Stimulated activated naive CD8-positive, alpha-beta T cell treated with anti-CD3 and anti-CD28 coated beads, Interleukin-15, amount 100 ng/mL, for 72 hours (primary cell): ENCODE data around the gene PRLH.

Source experiments
- ATAC-seq: fragments of 150-1000 bp; cut with Tn5 transposase; 2 replicates; pipeline ENCODE4 v1.10.0; 2021; ENCODE audit warnings: mild to moderate bottlenecking, moderate library complexity
- DNase-seq, 2 donors: peaks; one replicate each; pipeline ENCODE4 v3.0.0; 2021 to 2022
- H3K27ac Mint-ChIP-seq, 2 donors: one replicate each; pipeline ENCODE4 v1.8.0; 2022; ENCODE audit warnings: mild to moderate bottlenecking in 2 of 2, mixed read lengths in 2 of 2, moderate library complexity in 2 of 2
- H3K27me3 Mint-ChIP-seq: one replicate; pipeline ENCODE4 v1.8.0; 2022; ENCODE audit warnings: mixed read lengths
- H3K4me1 Mint-ChIP-seq: one replicate; pipeline ENCODE4 v1.8.0; 2022; ENCODE audit warnings: mild to moderate bottlenecking, mixed read lengths
- H3K4me3 Mint-ChIP-seq, 2 donors: one replicate each; pipeline ENCODE4 v1.8.0; 2022; ENCODE audit warnings: mild to moderate bottlenecking in 2 of 2, mixed read lengths in 2 of 2, moderate library complexity in 1 of 2
- H3K9me3 Mint-ChIP-seq, 2 donors: one replicate each; pipeline ENCODE4 v1.8.0; 2022; ENCODE audit warnings: mixed read lengths in 2 of 2

Gene PRLH

GRCh38 chr2:237569041-237569440 is 2.7 kb downstream of the PRLH start:
- no peak for ATAC-seq
- Mint-ChIP-seq H3K9me3 (no peaks in the 10 kb centered on the region), H3K4me1 (peaks cover 9% of the 10 kb centered on the region), H3K4me3 (no peak overlapping the region), H3K27ac (no peak overlapping the region), H3K27me3 (no peaks in the 10 kb centered on the region)
- DNase-seq: no peak

GRCh38 chr2:237569896-237570295 is 3.5 kb downstream of the PRLH start:
- H3K4me1 Mint-ChIP-seq: peaks cover 9% of the 10 kb centered on the region
- no peak for DNase-seq
- no peak overlapping the region for H3K27ac Mint-ChIP-seq
- no peak overlapping the region for H3K4me3 Mint-ChIP-seq
- no peaks in the 10 kb centered on the region for H3K27me3 Mint-ChIP-seq
- no peaks in the 10 kb centered on the region for H3K9me3 Mint-ChIP-seq
- no peak for ATAC-seq

GRCh38 chr2:237570776-237571335 is 4.5 kb downstream of the PRLH start:
- no peaks in the 10 kb centered on the region for H3K27me3 Mint-ChIP-seq
- no peaks in the 10 kb centered on the region for H3K9me3 Mint-ChIP-seq
- H3K27ac Mint-ChIP-seq: no peak overlapping the region
- H3K4me1 Mint-ChIP-seq: peaks cover 9% of the 10 kb centered on the region
- H3K4me3 Mint-ChIP-seq: no peak overlapping the region
- ATAC-seq (no peak), DNase-seq (no peak)

GRCh38 chr2:237571551-237571950 is 5.2 kb downstream of the PRLH start:
- Mint-ChIP-seq H3K9me3 (no peaks in the 10 kb centered on the region), H3K27ac (no peak overlapping the region), H3K4me1 (peaks cover 9% of the 10 kb centered on the region), H3K4me3 (no peak overlapping the region), H3K27me3 (no peaks in the 10 kb centered on the region)
- DNase-seq (no peak), ATAC-seq (peak; percentile 3)

- Mint-ChIP-seq H3K27me3 (no peaks in the 10 kb centered on the region), H3K9me3 (no peaks in the 10 kb centered on the region), H3K27ac (no peak overlapping the region)
Measured at GRCh38 chr2:237572021-237572741, 5.8 kb downstream of the PRLH start.

GRCh38 chr2:237572742-237573101 is 6.3 kb downstream of the PRLH start:
- Mint-ChIP-seq H3K4me1 (peaks cover 9% of the 10 kb centered on the region), H3K9me3 (no peaks in the 10 kb centered on the region), H3K4me3 (no peak overlapping the region), H3K27me3 (no peaks in the 10 kb centered on the region), H3K27ac (no peak overlapping the region)
- ATAC-seq (no peak), DNase-seq (no peak)

More at GRCh38 chr2:237572021-237572741, 5.8 kb downstream of the PRLH start:
- peak; percentile 83 to 85 for DNase-seq
- peak; percentile 94 for ATAC-seq
- Mint-ChIP-seq H3K4me3 (no peak overlapping the region), H3K4me1 (peaks cover 9% of the 10 kb centered on the region)

- ATAC-seq: no peak
- Mint-ChIP-seq H3K27ac (no peak overlapping the region), H3K27me3 (no peaks in the 10 kb centered on the region), H3K4me3 (no peak overlapping the region), H3K9me3 (no peaks in the 10 kb centered on the region), H3K4me1 (peaks cover 9% of the 10 kb centered on the region)
- no peak for DNase-seq
Measured at GRCh38 chr2:237573721-237574415, 7.5 kb downstream of the PRLH start.

GRCh38 chr2:237574467-237574866 is 8.1 kb downstream of the PRLH start:
- no peaks in the 10 kb centered on the region for H3K9me3 Mint-ChIP-seq
- no peaks in the 10 kb centered on the region for H3K27me3 Mint-ChIP-seq
- ATAC-seq (no peak), DNase-seq (no peak)
- peaks cover 9% of the 10 kb centered on the region for H3K4me1 Mint-ChIP-seq
- no peak overlapping the region for H3K4me3 Mint-ChIP-seq
- peak overlapping the region; percentile 35 to 90 for H3K27ac Mint-ChIP-seq

- no peaks in the 10 kb centered on the region for H3K9me3 Mint-ChIP-seq
- peaks cover 9% of the 10 kb centered on the region for H3K4me1 Mint-ChIP-seq
- no peak overlapping the region for H3K27ac Mint-ChIP-seq
- ATAC-seq: no peak
- no peak for DNase-seq
- no peak overlapping the region for H3K4me3 Mint-ChIP-seq
- H3K27me3 Mint-ChIP-seq: no peaks in the 10 kb centered on the region
Measured at GRCh38 chr2:237574894-237575868, 8.8 kb downstream of the PRLH start.

- Mint-ChIP-seq H3K27ac (no peak overlapping the region), H3K9me3 (no peaks in the 10 kb centered on the region), H3K4me3 (no peak overlapping the region), H3K27me3 (no peaks in the 10 kb centered on the region), H3K4me1 (peaks cover 9% of the 10 kb centered on the region)
- ATAC-seq (no peak), DNase-seq (no peak)
Measured at GRCh38 chr2:237575869-237576862, 9.8 kb downstream of the PRLH start.

- Mint-ChIP-seq H3K4me1 (peaks cover 11% of the 10 kb centered on the region), H3K27me3 (no peaks in the 10 kb centered on the region), H3K4me3 (no peak overlapping the region), H3K9me3 (no peaks in the 10 kb centered on the region), H3K27ac (no peak overlapping the region)
- ATAC-seq (no peak), DNase-seq (no peak)
Measured at GRCh38 chr2:237576974-237577373, 10.6 kb downstream of the PRLH start.

GRCh38 chr2:237577458-237577857 is 11.1 kb downstream of the PRLH start:
- peak overlapping the region in 1 of 2 donors; percentile 74 for H3K27ac Mint-ChIP-seq
- H3K9me3 Mint-ChIP-seq: no peaks in the 10 kb centered on the region
- no peak overlapping the region for H3K4me3 Mint-ChIP-seq
- ATAC-seq (no peak), DNase-seq (no peak)
- no peaks in the 10 kb centered on the region for H3K27me3 Mint-ChIP-seq
- H3K4me1 Mint-ChIP-seq: peaks cover 11% of the 10 kb centered on the region

- Mint-ChIP-seq H3K27ac (no peak overlapping the region), H3K4me3 (no peak overlapping the region), H3K27me3 (no peaks in the 10 kb centered on the region), H3K4me1 (peaks cover 11% of the 10 kb centered on the region), H3K9me3 (no peaks in the 10 kb centered on the region)
- ATAC-seq (no peak), DNase-seq (no peak)
Measured at GRCh38 chr2:237577956-237578870, 11.8 kb downstream of the PRLH start.

GRCh38 chr2:237581326-237581725 is 15.0 kb downstream of the PRLH start:
- Mint-ChIP-seq H3K4me1 (peaks cover 11% of the 10 kb centered on the region), H3K27me3 (no peaks in the 10 kb centered on the region), H3K4me3 (peak overlapping the region; percentile 3 to 12), H3K9me3 (no peaks in the 10 kb centered on the region), H3K27ac (no peak overlapping the region)
- ATAC-seq (no peak), DNase-seq (no peak)
